HFFc6 (cell line): ENCODE results near the gene CEP20. TPM values are rescaled to one million over a fixed set of nuclear protein-coding genes. Genes with fewer than 3 reads are reported as not detected.
A peak's percentile ranks its signal among the peaks of the same experiment; 100 is the strongest.
"Not testable (repeated sequence)": the region's sequence is repeated elsewhere in the genome, so short reads cannot be mapped to it uniquely, and the experiment has no call there.

ENCODE experiments used
- DNase-seq: peaks from one replicate; pipeline ENCODE4 v3.0.0-alpha.2; 2018
- H3K27ac Mint-ChIP-seq: 2 replicates; pipeline ENCODE4 v1.8.0; 2020; ENCODE audit warnings: mild to moderate bottlenecking, mixed read lengths
- H3K27me3 Mint-ChIP-seq: 2 replicates; pipeline ENCODE4 v1.8.0; 2021; ENCODE audit warnings: mild to moderate bottlenecking, moderate library complexity, mixed read lengths; ENCODE audit not compliant: insufficient read depth
- H3K36me3 Mint-ChIP-seq: 2 replicates; pipeline ENCODE4 v1.8.0; 2021; ENCODE audit warnings: low read depth, mixed read lengths
- H3K4me1 Mint-ChIP-seq: 2 replicates; pipeline ENCODE4 v1.8.0; 2020; ENCODE audit warnings: low read depth, mixed read lengths
- H3K4me3 Mint-ChIP-seq: 2 replicates; pipeline ENCODE4 v1.8.0; 2020; ENCODE audit warnings: mild to moderate bottlenecking, moderate library complexity, mixed read lengths
- H3K9me3 Mint-ChIP-seq: 2 replicates; pipeline ENCODE4 v1.8.0; 2020; ENCODE audit warnings: mild to moderate bottlenecking, mixed read lengths
- total RNA-seq, 6 experiments: library from RNA; stranded (reverse); fragmentation: NEBNext Ultra II Directional; extraction: Animal tissue kit (Norgen Biotek cat#: 25700); gene quantifications; 2 replicates in 1 of 6; 3 replicates in 5 of 6; pipeline ENCODE4 v1.2.3, GENCODE V29; 2021
- TF ChIP-seq, protein P1 (sequence below): fragments of 200-600 bp; sonication (generic); IDR thresholded peaks from 2 replicates; pipeline ENCODE4 v1.5.0; 2021; ENCODE audit warnings: antibody characterized with exemption, mild to moderate bottlenecking

Gene CEP20
- total RNA-seq, 6 experiments from 2014 or later: 40.1 to 57.5 (median 49.4) TPM

GRCh38 chr16:15928261-15929104 lies 40.1 kb upstream of the CEP20 start:
- Mint-ChIP-seq H3K27me3 (no peaks in the 10 kb centered on the region; the same call in 1 of the 2 replicates), H3K4me1 (no peaks in the 10 kb centered on the region), H3K4me3 (no peak overlapping the region), H3K9me3 (peaks cover 4% of the 10 kb centered on the region; the same call in 1 of the 2 replicates), H3K36me3 (no peaks in the 10 kb centered on the region), H3K27ac (no peak overlapping the region)
- TF ChIP-seq, protein P1, sequence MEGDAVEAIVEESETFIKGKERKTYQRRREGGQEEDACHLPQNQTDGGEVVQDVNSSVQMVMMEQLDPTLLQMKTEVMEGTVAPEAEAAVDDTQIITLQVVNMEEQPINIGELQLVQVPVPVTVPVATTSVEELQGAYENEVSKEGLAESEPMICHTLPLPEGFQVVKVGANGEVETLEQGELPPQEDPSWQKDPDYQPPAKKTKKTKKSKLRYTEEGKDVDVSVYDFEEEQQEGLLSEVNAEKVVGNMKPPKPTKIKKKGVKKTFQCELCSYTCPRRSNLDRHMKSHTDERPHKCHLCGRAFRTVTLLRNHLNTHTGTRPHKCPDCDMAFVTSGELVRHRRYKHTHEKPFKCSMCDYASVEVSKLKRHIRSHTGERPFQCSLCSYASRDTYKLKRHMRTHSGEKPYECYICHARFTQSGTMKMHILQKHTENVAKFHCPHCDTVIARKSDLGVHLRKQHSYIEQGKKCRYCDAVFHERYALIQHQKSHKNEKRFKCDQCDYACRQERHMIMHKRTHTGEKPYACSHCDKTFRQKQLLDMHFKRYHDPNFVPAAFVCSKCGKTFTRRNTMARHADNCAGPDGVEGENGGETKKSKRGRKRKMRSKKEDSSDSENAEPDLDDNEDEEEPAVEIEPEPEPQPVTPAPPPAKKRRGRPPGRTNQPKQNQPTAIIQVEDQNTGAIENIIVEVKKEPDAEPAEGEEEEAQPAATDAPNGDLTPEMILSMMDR: no peak
- DNase-seq: no peak

GRCh38 chr16:15925631-15926030 lies 37.2 kb upstream of the CEP20 start:
- Mint-ChIP-seq H3K4me3 (no peak overlapping the region), H3K36me3 (no peaks in the 10 kb centered on the region), H3K27me3 (no peaks in the 10 kb centered on the region; the same call in 1 of the 2 replicates), H3K27ac (no peak overlapping the region), H3K4me1 (peaks cover 5% of the 10 kb centered on the region), H3K9me3 (no peaks in the 10 kb centered on the region)
- no peak for DNase-seq
- TF ChIP-seq, protein P1: no peak

GRCh38 chr16:15924996-15925395 lies 36.6 kb upstream of the CEP20 start:
- Mint-ChIP-seq H3K36me3 (no peaks in the 10 kb centered on the region), H3K9me3 (no peaks in the 10 kb centered on the region), H3K27ac (no peak overlapping the region), H3K4me1 (peaks cover 11% of the 10 kb centered on the region), H3K4me3 (no peak overlapping the region), H3K27me3 (no peaks in the 10 kb centered on the region; the same call in 1 of the 2 replicates)
- TF ChIP-seq, protein P1: no peak
- DNase-seq: no peak

- no peaks in the 10 kb centered on the region; the same call in none of the 2 replicates for H3K27me3 Mint-ChIP-seq
- H3K36me3 Mint-ChIP-seq: no peaks in the 10 kb centered on the region
- H3K4me3 Mint-ChIP-seq: no peak overlapping the region
- H3K4me1 Mint-ChIP-seq: peaks cover 23% of the 10 kb centered on the region
- DNase-seq: no peak
- TF ChIP-seq, protein P1: no peak
- H3K27ac Mint-ChIP-seq: peak overlapping the region; percentile 95
- peaks cover 8% of the 10 kb centered on the region for H3K9me3 Mint-ChIP-seq
These were observed 30.9 kb upstream of the CEP20 start for GRCh38 chr16:15919331-15919730.

- not testable (repeated sequence) for H3K27ac Mint-ChIP-seq, DNase-seq, H3K27me3 Mint-ChIP-seq, H3K36me3 Mint-ChIP-seq, H3K9me3 Mint-ChIP-seq, H3K4me3 Mint-ChIP-seq
- H3K4me1 Mint-ChIP-seq: peaks cover 23% of the 10 kb centered on the region
These were observed 29.9 kb upstream of the CEP20 start for GRCh38 chr16:15918314-15918713.

DNA sequence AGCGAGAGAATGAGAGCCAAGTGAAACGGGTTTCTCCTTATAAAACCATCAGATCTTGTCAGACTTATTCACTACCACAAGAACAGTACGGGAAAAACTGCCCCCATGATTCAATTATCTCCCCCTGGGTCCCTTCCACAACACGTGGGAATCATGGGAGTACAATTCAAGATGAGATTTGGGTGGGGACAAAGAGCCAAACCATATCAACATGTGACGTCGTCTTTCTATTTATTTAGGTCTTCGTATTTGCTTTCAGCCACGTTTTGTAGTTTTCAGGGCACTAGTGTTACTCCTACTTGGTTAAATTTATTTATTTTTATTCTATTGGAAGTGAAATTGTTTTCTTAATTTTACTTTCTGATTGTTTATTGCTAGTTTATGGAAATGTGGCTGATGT lies 27.9 kb upstream of the CEP20 start:
- H3K9me3 Mint-ChIP-seq: peaks cover 8% of the 10 kb centered on the region
- no peaks in the 10 kb centered on the region for H3K36me3 Mint-ChIP-seq
- no peak overlapping the region for H3K4me3 Mint-ChIP-seq
- no peak for DNase-seq
- TF ChIP-seq, protein P1: no peak
- no peak overlapping the region for H3K27ac Mint-ChIP-seq
- H3K4me1 Mint-ChIP-seq: peaks cover 28% of the 10 kb centered on the region
- H3K27me3 Mint-ChIP-seq: no peaks in the 10 kb centered on the region; the same call in none of the 2 replicates
